GM12873 (cell line): Measurements from ENCODE around the gene STXBP1.

ENCODE experiments used
- CTCF ChIP-seq: IDR thresholded peaks from 2 replicates; pipeline ENCODE4 v1.5.1; 2012; ENCODE audit warnings: low read depth, mild to moderate bottlenecking, moderate library complexity, low read length, control low read depth; ENCODE audit not compliant: insufficient read depth; ENCODE audit errors: missing control alignments

Gene STXBP1

GRCh38 chr9:127676638-127677037 is 64.6 kb downstream of the STXBP1 start:
- no peak for TF ChIP-seq CTCF

GRCh38 chr9:127679506-127679905 is 67.4 kb downstream of the STXBP1 start:
- no peak for TF ChIP-seq CTCF

GRCh38 chr9:127680226-127680625 is 68.1 kb downstream of the STXBP1 start:
- TF ChIP-seq CTCF, result no peak

GRCh38 chr9:127680846-127681245 is 68.8 kb downstream of the STXBP1 start:
- no peak for TF ChIP-seq CTCF

GRCh38 chr9:127682351-127683136 is 70.5 kb downstream of the STXBP1 start:
- no peak for TF ChIP-seq CTCF

GRCh38 chr9:127683723-127684122 is 71.6 kb downstream of the STXBP1 start:
- TF ChIP-seq CTCF, result no peak

- TF ChIP-seq CTCF, result no peak
These were observed 72.5 kb downstream of the STXBP1 start for GRCh38 chr9:127684576-127684975.
